LNCAP (cell line): ENCODE measurements around the gene CTNNA2.

Experiments used
- CTCF ChIP-seq: fragments of 450-650 bp; IDR thresholded peaks from 2 replicates; pipeline ENCODE4 v1.5.1; 2017; ENCODE audit warnings: mild to moderate bottlenecking

CTNNA2 gene

GRCh38 chr2:79713131-79713785 lies 200.4 kb downstream of the CTNNA2 start:
- TF ChIP-seq CTCF: no peak

- TF ChIP-seq CTCF: no peak
These were observed 201.4 kb downstream of the CTNNA2 start for GRCh38 chr2:79714283-79714682.

- no peak for TF ChIP-seq CTCF
These were observed 202.5 kb downstream of the CTNNA2 start for GRCh38 chr2:79715338-79715737.

GRCh38 chr2:79716266-79716665 lies 203.4 kb downstream of the CTNNA2 start:
- no peak for TF ChIP-seq CTCF

- TF ChIP-seq CTCF: no peak
These were observed 204.6 kb downstream of the CTNNA2 start for GRCh38 chr2:79717364-79718007.

GRCh38 chr2:79721061-79721460 lies 208.2 kb downstream of the CTNNA2 start:
- no peak for TF ChIP-seq CTCF

- no peak for TF ChIP-seq CTCF
These were observed 209.1 kb downstream of the CTNNA2 start for GRCh38 chr2:79721966-79722365.
